Caco-2 (cell line): Measurements from ENCODE around the gene ZFPL1. TPM values are rescaled to one million over a fixed set of nuclear protein-coding genes. Genes with fewer than 3 reads are reported as not detected.

Experiments
- BruUV-seq: library from RNA; stranded (reverse); fragments of 400-500 nt; replicated peaks from 2 replicates; lab custom pipeline; 2021; lab: Mats Ljungman, UMichigan
- CTCF ChIA-PET: fragments of 300-600 bp; sonication (Branson Sonifier 250); formaldehyde crosslinking; loops from one replicate; lab custom pipeline; 2022; ENCODE audit warnings: antibody characterized with exemption; lab: Charles Lee
- POLR2A ChIA-PET: fragments of 300-600 bp; sonication (Branson Sonifier 250); formaldehyde crosslinking; loops from one replicate; lab custom pipeline; 2022; ENCODE audit warnings: antibody characterized with exemption; lab: Charles Lee
- DNase-seq, 2 experiments: peaks; one replicate each; pipeline versions ENCODE4 v3.0.0 to v3.0.0-alpha.2; 2020 to 2022
- H3K27me3 ChIP-seq: replicated peaks from 2 replicates; pipeline ENCODE4 v1.6.0; 2011; ENCODE audit warnings: low read length; ENCODE audit not compliant: control insufficient read depth, insufficient read depth
- H3K36me3 ChIP-seq: 2 replicates; pipeline ENCODE4 v1.5.1; 2011; ENCODE audit warnings: low read length; ENCODE audit not compliant: control insufficient read depth, insufficient read depth
- H3K4me1 ChIP-seq: fragments of 250-450 bp; sonication (Bioruptor Pico); 2 replicates; pipeline ENCODE4 v1.5.1; 2020; ENCODE audit warnings: mild to moderate bottlenecking
- H3K4me3 ChIP-seq: 2 replicates; pipeline ENCODE4 v1.5.1; 2011; ENCODE audit warnings: low read depth, mild to moderate bottlenecking, control low read depth, low read length
- H3K9me3 ChIP-seq: fragments of 250-450 bp; sonication (Bioruptor Pico); 2 replicates; pipeline ENCODE4 v1.5.1; 2020; ENCODE audit warnings: mild to moderate bottlenecking, moderate library complexity
- H3K27ac Mint-ChIP-seq: one replicate; pipeline ENCODE4 v1.8.0; 2022; ENCODE audit warnings: mixed read lengths; ENCODE audit not compliant: unreplicated experiment
- H3K27me3 Mint-ChIP-seq: one replicate; pipeline ENCODE4 v1.8.0; 2022; ENCODE audit warnings: mixed read lengths; ENCODE audit not compliant: insufficient read depth, unreplicated experiment
- H3K36me3 Mint-ChIP-seq: one replicate; pipeline ENCODE4 v1.8.0; 2022; ENCODE audit warnings: mild to moderate bottlenecking, mixed read lengths; ENCODE audit not compliant: insufficient read depth, unreplicated experiment
- H3K4me1 Mint-ChIP-seq: one replicate; pipeline ENCODE4 v1.8.0; 2022; ENCODE audit warnings: low read depth, mixed read lengths; ENCODE audit not compliant: unreplicated experiment
- H3K4me3 Mint-ChIP-seq: one replicate; pipeline ENCODE4 v1.8.0; 2022; ENCODE audit warnings: mild to moderate bottlenecking, moderate library complexity, mixed read lengths; ENCODE audit not compliant: unreplicated experiment
- H3K9me3 Mint-ChIP-seq: one replicate; pipeline ENCODE4 v1.8.0; 2022; ENCODE audit warnings: mixed read lengths; ENCODE audit not compliant: unreplicated experiment
- CTCF ChIP-seq, 2 experiments: fragments of 200-600 bp in 1 of 2; IDR thresholded peaks; 1 replicate in 1 of 2; 2 replicates in 1 of 2; pipeline versions ENCODE4 v1.5.1 to v1.8.0; 2011 to 2022; ENCODE audit warnings: antibody characterized with exemption in 1 of 2, control low read depth in 1 of 2, inconsistent platforms in 1 of 2, low read depth in 1 of 2, low read length in 1 of 2, mild to moderate bottlenecking in 1 of 2, moderate library complexity in 1 of 2; ENCODE audit not compliant: insufficient read depth in 1 of 2, severe bottlenecking in 1 of 2, unreplicated experiment in 1 of 2
- intact Hi-C: fragments of 100-400 bp; cut with micrococcal nuclease; formaldehyde crosslinking; loops from one replicate; pipeline ENCODE4 v1.10.0; 2022; ENCODE audit not compliant: unreplicated experiment
- total RNA-seq: library from RNA; stranded (reverse); gene quantifications from 2 replicates; pipeline ENCODE4 v1.2.3, GENCODE V29; 2022

The ZFPL1 gene
- total RNA-seq, 1 experiment from 2014 or later: 46.0 TPM

GRCh38 chr11:65112546-65113360 is 28.7 kb downstream of the ZFPL1 start:
- Mint-ChIP-seq H3K27ac (peak overlapping the region; percentile 92), H3K4me3 (peak overlapping the region; percentile 96), H3K27me3 (no peaks in the 10 kb centered on the region), H3K9me3 (no peaks in the 10 kb centered on the region), H3K36me3 (peaks cover 73% of the 10 kb centered on the region), H3K4me1 (peaks cover 6% of the 10 kb centered on the region)
- TF ChIP-seq CTCF (IDR thresholded peaks at IDR 0.05; ENCODE audit: insufficient read depth in 1 of 2, low read depth in 1 of 2, low read length in 1 of 2, severe bottlenecking in 1 of 2, unreplicated experiment in 1 of 2): peak; percentile 74 to 84
- BruUV-seq: no TSS peak
- H3K27me3 ChIP-seq: no peaks in the 10 kb centered on the region
- ChIA-PET CTCF (interaction anchor here (0.6 to 2.4 kb wide), 10 partner anchors 9 to 251 kb away, joined by 4 to 14 read pairs (median 6); partner anchors contain the start of genes CAPN1, FAU, MRPL49 and SYVN1), POLR2A (interaction anchor here (0.6 to 2.2 kb wide), 10 partner anchors 9 to 795 kb away, joined by 3 to 10 read pairs (median 4); partner anchors contain the start of genes ARL2, CAPN1, FAU and MEN1)
- no peaks in the 10 kb centered on the region for H3K36me3 ChIP-seq
- no peaks in the 10 kb centered on the region for H3K9me3 ChIP-seq
- H3K4me1 ChIP-seq: peaks cover 26% of the 10 kb centered on the region
- H3K4me3 ChIP-seq: peak overlapping the region; percentile 42
- DNase-seq: peak; percentile 59 to 76
- intact Hi-C loops: loop anchor here (10.0 kb wide), 1 partner anchor 338 kb away; the partner anchor contains the start of gene SF1

- no peak for DNase-seq
- no peaks in the 10 kb centered on the region for H3K9me3 Mint-ChIP-seq
- no peaks in the 10 kb centered on the region for H3K36me3 ChIP-seq
- no peaks in the 10 kb centered on the region for H3K9me3 ChIP-seq
- CTCF ChIA-PET: interaction anchor here (0.6 to 2.4 kb wide), 7 partner anchors 9 to 96 kb away, joined by 3 to 14 read pairs (median 10); partner anchors contain the start of genes FAU, MRPL49, SYVN1 and VPS51
- H3K27me3 Mint-ChIP-seq: no peaks in the 10 kb centered on the region
- H3K27ac Mint-ChIP-seq: peak overlapping the region; percentile 92
- H3K4me1 Mint-ChIP-seq: peaks cover 6% of the 10 kb centered on the region
- peak overlapping the region; percentile 42 for H3K4me3 ChIP-seq
- H3K4me1 ChIP-seq: peaks cover 26% of the 10 kb centered on the region
- peaks cover 79% of the 10 kb centered on the region for H3K36me3 Mint-ChIP-seq
- intact Hi-C loops: loop anchor here (10.0 kb wide), 1 partner anchor 339 kb away; the partner anchor contains the start of gene SF1
- POLR2A ChIA-PET: interaction anchor here (1.0 to 1.6 kb wide), 2 partner anchors 9 to 22 kb away, joined by 3 to 10 read pairs; partner anchors contain the start of genes FAU and MRPL49
- no peaks in the 10 kb centered on the region for H3K27me3 ChIP-seq
- no TSS peak for BruUV-seq
- peak overlapping the region; percentile 96 for H3K4me3 Mint-ChIP-seq
- TF ChIP-seq CTCF (IDR thresholded peaks at IDR 0.05; ENCODE audit: insufficient read depth in 1 of 2, low read depth in 1 of 2, low read length in 1 of 2, severe bottlenecking in 1 of 2, unreplicated experiment in 1 of 2): no peak
Observed at GRCh38 chr11:65113361-65113756, 29.3 kb downstream of the ZFPL1 start.

- H3K36me3 Mint-ChIP-seq: peaks cover 83% of the 10 kb centered on the region
- H3K4me3 ChIP-seq: no peak overlapping the region
- no peak for TF ChIP-seq CTCF (IDR thresholded peaks at IDR 0.05; ENCODE audit: insufficient read depth in 1 of 2, low read depth in 1 of 2, low read length in 1 of 2, severe bottlenecking in 1 of 2, unreplicated experiment in 1 of 2)
- no peaks in the 10 kb centered on the region for H3K27me3 ChIP-seq
- TSS peak; percentile 33 for BruUV-seq
- H3K9me3 ChIP-seq: no peaks in the 10 kb centered on the region
- no peaks in the 10 kb centered on the region for H3K9me3 Mint-ChIP-seq
- 0 out of 2 replicates have a peak, but pooled peaks cover 3% of the 10 kb centered on the region for H3K36me3 ChIP-seq
- POLR2A ChIA-PET: interaction anchor here (0.6 to 1.6 kb wide), 2 partner anchors 8 to 30 kb away, joined by 3 to 10 read pairs; partner anchors contain the start of genes FAU and MRPL49
- DNase-seq: no peak
- intact Hi-C loops: loop anchor here (10.0 kb wide), 1 partner anchor 339 kb away; the partner anchor contains the start of gene SF1
- peaks cover 6% of the 10 kb centered on the region for H3K4me1 Mint-ChIP-seq
- CTCF ChIA-PET: interaction anchor here (1.3 to 2.4 kb wide), 3 partner anchors 8 to 21 kb away, joined by 3 to 11 read pairs (median 10); partner anchors contain the start of genes FAU, MRPL49, SYVN1 and VPS51
- peak overlapping the region; percentile 96 for H3K4me3 Mint-ChIP-seq
- no peaks in the 10 kb centered on the region for H3K27me3 Mint-ChIP-seq
- peaks cover 26% of the 10 kb centered on the region for H3K4me1 ChIP-seq
- H3K27ac Mint-ChIP-seq: peak overlapping the region; percentile 92
Observed at GRCh38 chr11:65113839-65114238, 29.8 kb downstream of the ZFPL1 start.
